GM23248 (cell line): ENCODE data around the gene CLINT1.

Experiments
- EZH2 ChIP-seq: fragments of 200-600 bp; sonication (generic); IDR thresholded peaks from 2 replicates; pipeline ENCODE4 v1.6.1; 2018; ENCODE audit warnings: antibody characterized with exemption, mild to moderate bottlenecking; ENCODE audit not compliant: insufficient read depth, poor library complexity, severe bottlenecking
- EZH2phosphoT487 ChIP-seq: fragments of 200-600 bp; sonication (generic); IDR thresholded peaks from 2 replicates; pipeline ENCODE4 v1.6.1; 2018; ENCODE audit warnings: antibody characterized with exemption, moderate library complexity, mild to moderate bottlenecking, low read depth; ENCODE audit not compliant: insufficient read depth

- TF ChIP-seq EZH2phosphoT487: no peak
- TF ChIP-seq EZH2: no peak
These were observed 46.9 kb downstream of the CLINT1 start for GRCh38 chr5:157812086-157812485.
